ENCODE measurements around the gene CEACAM21.

- TF ChIP-seq, protein P1, sequence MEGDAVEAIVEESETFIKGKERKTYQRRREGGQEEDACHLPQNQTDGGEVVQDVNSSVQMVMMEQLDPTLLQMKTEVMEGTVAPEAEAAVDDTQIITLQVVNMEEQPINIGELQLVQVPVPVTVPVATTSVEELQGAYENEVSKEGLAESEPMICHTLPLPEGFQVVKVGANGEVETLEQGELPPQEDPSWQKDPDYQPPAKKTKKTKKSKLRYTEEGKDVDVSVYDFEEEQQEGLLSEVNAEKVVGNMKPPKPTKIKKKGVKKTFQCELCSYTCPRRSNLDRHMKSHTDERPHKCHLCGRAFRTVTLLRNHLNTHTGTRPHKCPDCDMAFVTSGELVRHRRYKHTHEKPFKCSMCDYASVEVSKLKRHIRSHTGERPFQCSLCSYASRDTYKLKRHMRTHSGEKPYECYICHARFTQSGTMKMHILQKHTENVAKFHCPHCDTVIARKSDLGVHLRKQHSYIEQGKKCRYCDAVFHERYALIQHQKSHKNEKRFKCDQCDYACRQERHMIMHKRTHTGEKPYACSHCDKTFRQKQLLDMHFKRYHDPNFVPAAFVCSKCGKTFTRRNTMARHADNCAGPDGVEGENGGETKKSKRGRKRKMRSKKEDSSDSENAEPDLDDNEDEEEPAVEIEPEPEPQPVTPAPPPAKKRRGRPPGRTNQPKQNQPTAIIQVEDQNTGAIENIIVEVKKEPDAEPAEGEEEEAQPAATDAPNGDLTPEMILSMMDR (IDR thresholded peaks at IDR 0.05) = no peak
- TF ChIP-seq POLR2A (IDR thresholded peaks at IDR 0.05) (no peak), EP300 (IDR thresholded peaks at IDR 0.05) (no peak)
Measured at GRCh38 chr19:41587101-41587837, 11.3 kb downstream of the CEACAM21 start.

Measured in gastroesophageal sphincter (tissue), 3 donors.